Measurements from ENCODE around the gene NAP1L1.
"Not testable (repeated sequence)": the region's sequence is repeated elsewhere in the genome, so short reads cannot be mapped to it uniquely, and the experiment has no call there.

DNA sequence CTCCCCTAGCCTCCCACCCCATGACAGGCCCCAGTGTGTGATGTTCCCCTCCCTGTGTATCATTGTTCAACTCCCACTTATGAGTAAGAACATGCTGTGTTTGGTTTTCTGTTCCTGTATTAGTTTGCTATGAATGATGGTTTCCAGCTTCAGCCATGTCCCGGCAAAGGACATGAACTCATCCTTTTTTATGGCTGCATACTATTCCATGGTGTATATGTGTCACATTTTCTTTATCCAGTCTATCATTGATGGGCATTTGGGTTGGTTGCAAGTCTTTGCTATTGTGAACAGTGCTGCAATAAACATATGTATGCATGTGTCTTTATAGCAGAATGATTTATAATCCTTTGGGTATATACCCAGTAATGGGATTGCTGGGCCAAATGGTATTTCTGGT lies 96.8 kb downstream of the NAP1L1 start:
- not testable (repeated sequence) for TF ChIP-seq CTCF (IDR thresholded peaks at IDR 0.05); POLR2A (IDR thresholded peaks at IDR 0.05; ENCODE audit: low read depth)

Data from esophagus muscularis mucosa (tissue), 3 donors.